ENCODE results near the gene RASGEF1B. TPM values are rescaled to one million over a fixed set of nuclear protein-coding genes. Genes with fewer than 3 reads are reported as not detected.

RASGEF1B gene
- polyA plus RNA-seq, 6 donors from 2014 or later: 43.9 to 75.9 (median 50.0) TPM

DNA sequence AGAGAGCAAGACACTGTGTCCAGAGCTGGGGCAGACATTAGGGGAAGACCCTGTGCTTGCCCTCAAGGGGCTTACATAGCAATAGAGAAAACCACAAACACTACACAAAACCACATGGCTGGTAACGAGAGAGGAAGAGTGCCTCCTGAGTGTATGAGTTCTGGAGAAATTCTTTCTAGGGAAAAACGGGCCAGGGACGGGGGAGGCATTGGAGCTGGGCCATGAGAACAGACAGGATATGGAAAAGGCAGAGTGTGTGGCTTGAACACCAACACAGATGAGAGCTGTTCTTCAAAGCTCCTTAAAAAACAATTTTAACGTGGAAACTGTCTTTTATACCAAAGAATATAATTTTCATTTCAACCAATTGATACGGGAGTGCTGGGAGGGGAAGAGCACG lies 42.7 kb downstream of the RASGEF1B start:
- H3K36me3 Mint-ChIP-seq: peaks cover 37 to 57% of the 10 kb centered on the region in 2 donors
- no peak overlapping the region for H3K4me3 Mint-ChIP-seq
- H3K9me3 Mint-ChIP-seq: peaks cover 0 to 4% (median 0%) of the 10 kb centered on the region in 7 donors
- ATAC-seq (ENCODE audit: low read depth in 2 of 2) (no peak), DNase-seq (no peak)
- no peaks in the 10 kb centered on the region for H3K27me3 Mint-ChIP-seq
- H3K27ac Mint-ChIP-seq: peak overlapping the region in 4 of 6 donors; percentile 44 to 81 (median 67)
- H3K4me1 Mint-ChIP-seq: peaks cover 0 to 5% (median 0%) of the 10 kb centered on the region in 3 donors

DNA sequence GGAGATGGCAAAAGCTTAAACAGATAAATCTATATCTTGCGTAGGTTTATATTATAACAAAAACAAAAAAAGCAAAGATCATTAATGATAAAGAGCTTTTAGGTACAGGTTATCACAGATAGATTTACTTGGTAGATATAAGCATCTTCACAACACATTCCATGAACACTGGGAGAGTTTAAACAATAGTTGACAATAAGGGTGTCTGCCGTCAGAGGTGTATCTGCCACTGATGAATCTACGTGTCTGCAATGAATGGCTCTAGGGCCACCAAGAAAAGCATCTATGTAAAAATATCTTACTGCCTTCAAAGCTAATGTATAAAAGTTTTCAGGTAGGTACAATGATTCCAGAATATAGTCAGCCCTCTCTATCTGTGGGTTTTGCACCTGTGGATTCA lies 43.7 kb downstream of the RASGEF1B start:
- Mint-ChIP-seq H3K9me3 (peaks cover 0 to 4% (median 0%) of the 10 kb centered on the region in 7 donors), H3K4me3 (no peak overlapping the region), H3K27ac (peak overlapping the region in 1 of 6 donors; percentile 6), H3K27me3 (no peaks in the 10 kb centered on the region), H3K36me3 (peaks cover 37 to 49% of the 10 kb centered on the region in 2 donors), H3K4me1 (peaks cover 0 to 5% (median 3%) of the 10 kb centered on the region in 3 donors)
- DNase-seq (no peak), ATAC-seq (ENCODE audit: low read depth in 2 of 2) (no peak)

DNA sequence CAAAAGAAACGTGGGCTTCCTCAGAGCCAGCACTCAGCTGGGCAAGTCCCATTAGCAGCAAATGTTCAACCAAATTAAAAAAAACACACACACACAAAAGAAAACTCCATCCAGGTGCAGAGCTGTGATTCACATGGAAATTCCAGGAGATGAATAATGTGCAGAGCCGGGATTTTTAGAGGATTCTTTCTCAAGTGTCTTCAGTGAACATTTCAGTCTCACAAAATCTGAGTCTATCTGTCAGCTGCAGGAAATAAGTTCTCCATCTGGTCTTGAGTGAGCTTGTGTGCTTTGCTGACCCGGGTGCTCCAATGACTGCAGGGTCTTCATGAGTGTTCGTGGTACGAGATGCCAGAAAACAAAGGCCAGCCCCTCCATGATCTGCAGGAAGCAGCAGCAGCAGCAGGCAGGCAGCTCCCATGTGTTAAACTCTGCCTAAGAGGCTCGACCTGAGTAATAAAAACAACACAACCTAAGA lies 44.3 kb downstream of the RASGEF1B start:
- peak overlapping the region in 1 of 8 donors; percentile 13 for H3K4me3 Mint-ChIP-seq
- peaks cover 0 to 4% (median 0%) of the 10 kb centered on the region in 7 donors for H3K9me3 Mint-ChIP-seq
- ATAC-seq (ENCODE audit: low read depth in 2 of 2): no peak
- H3K27me3 Mint-ChIP-seq: no peaks in the 10 kb centered on the region
- peaks cover 35 to 47% of the 10 kb centered on the region in 2 donors for H3K36me3 Mint-ChIP-seq
- DNase-seq: no peak
- H3K4me1 Mint-ChIP-seq: peaks cover 0 to 5% (median 3%) of the 10 kb centered on the region in 3 donors
- H3K27ac Mint-ChIP-seq: peak overlapping the region in 2 of 6 donors; percentile 22 to 52

DNA sequence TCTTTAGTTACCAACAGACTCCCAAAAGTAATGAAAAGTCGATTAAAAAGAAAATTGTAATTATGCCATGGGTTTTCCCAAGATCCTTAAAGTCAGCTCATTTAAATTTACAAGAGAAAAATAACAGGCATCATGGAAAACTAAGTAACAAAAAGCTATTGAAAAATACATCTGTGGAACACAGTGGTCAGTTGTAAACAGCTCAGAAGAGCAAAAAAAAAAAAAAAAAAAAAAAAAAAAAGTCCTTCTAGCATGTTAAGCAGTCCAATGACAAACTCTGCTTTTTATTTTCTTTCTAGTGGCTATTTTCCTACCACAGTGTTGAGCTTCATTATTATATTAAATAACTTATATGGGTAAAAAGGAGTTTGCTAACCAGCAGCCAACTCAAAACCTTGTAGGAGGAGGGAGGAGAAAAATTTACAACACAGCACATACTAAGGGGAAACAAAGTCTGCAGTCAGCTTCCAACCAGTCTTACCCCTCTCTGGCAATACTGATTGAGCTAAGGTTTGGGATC lies 44.9 kb downstream of the RASGEF1B start:
- DNase-seq (no peak), ATAC-seq (ENCODE audit: low read depth in 2 of 2) (no peak)
- no peaks in the 10 kb centered on the region for H3K27me3 Mint-ChIP-seq
- peak overlapping the region in 1 of 8 donors; percentile 10 for H3K4me3 Mint-ChIP-seq
- H3K36me3 Mint-ChIP-seq: peaks cover 29 to 41% of the 10 kb centered on the region in 2 donors
- peaks cover 4 to 8% (median 7%) of the 10 kb centered on the region in 3 donors for H3K4me1 Mint-ChIP-seq
- H3K9me3 Mint-ChIP-seq: peaks cover 0 to 4% (median 0%) of the 10 kb centered on the region in 7 donors
- no peak overlapping the region for H3K27ac Mint-ChIP-seq

DNA sequence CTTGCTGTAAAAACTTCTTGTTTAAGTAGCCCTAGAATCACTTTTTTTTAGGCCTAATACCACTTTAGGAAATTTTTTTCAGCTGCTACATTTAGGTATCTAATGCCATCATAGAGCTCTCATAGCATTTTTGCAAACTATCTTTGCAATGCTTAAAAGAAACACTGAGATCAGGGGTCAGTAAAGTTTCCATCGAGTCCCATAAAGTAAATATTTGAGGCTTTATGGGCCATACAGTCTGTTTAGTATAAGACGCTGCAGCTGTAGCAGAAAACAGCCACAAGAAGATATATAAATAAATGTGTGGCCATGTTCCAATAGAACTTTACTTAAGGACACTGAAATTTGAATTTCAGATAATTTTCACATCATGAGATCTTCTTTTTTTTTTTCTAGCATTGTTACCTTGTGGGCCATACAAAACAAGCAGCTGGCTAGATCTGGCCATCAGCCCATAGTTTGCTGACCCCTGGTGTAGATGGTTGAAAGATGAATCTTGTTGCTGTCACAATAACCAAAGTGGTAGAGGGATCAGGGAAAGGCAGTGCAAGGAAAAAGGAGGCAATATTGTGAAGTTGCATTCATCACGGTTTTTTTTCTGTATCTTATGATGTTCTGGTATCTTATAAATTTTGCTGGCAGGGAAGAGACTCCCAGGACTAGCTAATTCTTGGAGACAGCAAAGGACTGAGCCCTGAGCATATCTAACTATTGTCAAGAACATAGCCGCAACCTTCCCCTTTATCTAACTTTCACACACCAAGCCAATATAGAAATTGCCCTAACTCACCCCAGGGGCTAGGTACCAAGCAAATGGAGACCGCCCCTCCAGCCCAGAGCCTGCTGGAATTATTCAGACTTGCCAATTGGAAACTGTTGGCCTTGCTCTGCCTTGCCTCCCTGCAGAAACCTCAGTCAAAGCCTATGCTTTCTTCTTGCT lies 46.6 kb downstream of the RASGEF1B start:
- H3K9me3 Mint-ChIP-seq: peaks cover 0 to 4% (median 0%) of the 10 kb centered on the region in 7 donors
- peaks cover 28 to 37% of the 10 kb centered on the region in 2 donors for H3K36me3 Mint-ChIP-seq
- H3K27ac Mint-ChIP-seq: peak overlapping the region in 3 of 6 donors; percentile 30 to 57 (median 48)
- H3K27me3 Mint-ChIP-seq: no peaks in the 10 kb centered on the region
- DNase-seq (no peak), ATAC-seq (ENCODE audit: low read depth in 2 of 2) (no peak)
- H3K4me1 Mint-ChIP-seq: peaks cover 14 to 20% (median 15%) of the 10 kb centered on the region in 3 donors
- no peak overlapping the region for H3K4me3 Mint-ChIP-seq

DNA sequence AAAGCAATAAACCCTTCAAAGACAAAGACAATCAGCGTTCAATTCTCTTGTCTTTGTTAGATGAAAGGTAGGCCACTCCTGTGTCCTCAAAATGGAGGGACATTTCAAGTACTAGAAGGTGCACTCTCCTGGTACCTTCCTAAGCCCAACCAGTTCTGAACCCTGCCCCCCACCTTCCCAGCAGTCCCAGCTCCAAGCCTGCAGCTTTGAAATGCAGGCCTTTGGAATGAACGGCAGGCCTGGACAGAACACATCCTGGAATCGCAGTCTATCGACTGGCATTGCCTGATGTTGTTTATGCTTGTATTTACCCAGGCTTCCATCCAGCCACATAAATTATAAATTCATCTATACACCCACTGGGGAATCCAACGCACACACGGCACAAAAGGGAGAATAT lies 47.4 kb downstream of the RASGEF1B start:
- H3K27ac Mint-ChIP-seq: peak overlapping the region in 2 of 6 donors; percentile 30 to 76
- H3K9me3 Mint-ChIP-seq: peaks cover 0 to 4% (median 0%) of the 10 kb centered on the region in 7 donors
- ATAC-seq (ENCODE audit: low read depth in 2 of 2) (no peak), DNase-seq (no peak)
- H3K27me3 Mint-ChIP-seq: no peaks in the 10 kb centered on the region
- peaks cover 14 to 20% (median 15%) of the 10 kb centered on the region in 3 donors for H3K4me1 Mint-ChIP-seq
- no peak overlapping the region for H3K4me3 Mint-ChIP-seq
- H3K36me3 Mint-ChIP-seq: peaks cover 22 to 33% of the 10 kb centered on the region in 2 donors

DNA sequence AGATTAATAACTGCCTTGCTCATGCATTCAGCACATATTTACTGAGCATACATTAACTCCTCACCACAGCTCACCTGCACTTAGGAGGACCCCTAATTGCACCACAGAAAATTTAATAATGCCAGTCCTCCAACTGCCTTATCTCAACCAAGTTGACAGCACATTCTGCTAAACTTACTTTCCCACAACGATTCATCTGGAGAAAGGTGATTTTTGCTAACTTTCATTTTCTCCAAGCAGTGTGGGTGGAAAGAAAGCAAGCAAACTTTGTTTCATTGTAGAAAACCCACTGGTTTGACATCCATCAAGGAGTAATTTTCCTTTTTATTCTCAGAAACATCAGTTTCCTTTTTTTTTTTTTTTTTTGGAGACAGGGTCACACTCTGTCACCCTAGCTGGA lies 49.1 kb downstream of the RASGEF1B start:
- Mint-ChIP-seq H3K36me3 (peaks cover 14 to 19% of the 10 kb centered on the region in 2 donors), H3K4me1 (peaks cover 18 to 23% (median 20%) of the 10 kb centered on the region in 3 donors), H3K27me3 (no peaks in the 10 kb centered on the region), H3K27ac (peak overlapping the region in 3 of 6 donors; percentile 27 to 81 (median 65)), H3K9me3 (no peaks in the 10 kb centered on the region), H3K4me3 (no peak overlapping the region)
- no peak for DNase-seq
- ATAC-seq (ENCODE audit: low read depth in 2 of 2): no peak

DNA sequence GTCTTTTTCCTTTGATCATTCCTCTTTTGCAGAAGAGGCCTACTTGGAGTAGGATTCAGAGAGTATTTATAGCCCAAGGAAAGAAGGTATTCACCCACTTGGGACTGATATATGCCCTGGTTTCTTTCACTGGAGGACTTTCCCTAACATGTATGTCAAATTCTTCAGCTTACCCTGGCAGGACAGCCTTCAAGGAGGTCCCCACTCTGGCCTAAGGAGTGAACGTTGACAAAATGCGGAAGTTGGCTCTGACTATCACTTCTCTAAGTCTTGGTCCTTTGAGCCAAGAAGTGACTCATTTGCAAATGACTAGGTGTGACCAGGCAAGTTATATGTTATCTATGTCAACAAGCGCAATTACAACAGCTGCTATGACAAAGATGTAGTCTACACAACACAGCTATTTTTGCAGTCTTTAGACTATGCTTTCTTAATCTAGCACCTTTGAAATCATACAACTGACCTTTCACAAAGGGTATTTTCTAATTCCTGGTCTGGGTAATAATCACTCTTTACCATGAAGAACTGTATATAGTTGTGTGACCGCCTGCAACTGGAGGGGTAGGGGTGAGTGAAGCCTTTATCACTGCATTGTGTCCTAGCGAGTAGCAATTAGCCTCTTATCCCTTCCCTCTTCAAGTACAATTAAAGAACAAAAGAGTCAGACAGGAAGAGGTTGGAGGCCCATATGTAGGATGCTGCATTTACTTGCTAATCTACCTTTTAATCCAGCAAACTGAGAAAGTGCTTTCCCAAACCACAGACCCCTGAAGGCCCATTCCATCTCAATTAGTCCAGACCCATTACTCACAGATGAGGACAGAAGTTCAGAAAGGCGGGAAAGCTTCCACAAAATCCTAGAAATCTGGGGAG lies 50.1 kb downstream of the RASGEF1B start:
- Mint-ChIP-seq H3K9me3 (no peaks in the 10 kb centered on the region), H3K27ac (peak overlapping the region; percentile 21 to 91 (median 74)), H3K36me3 (peaks cover 13 to 16% of the 10 kb centered on the region in 2 donors), H3K27me3 (no peaks in the 10 kb centered on the region), H3K4me1 (peaks cover 18 to 24% (median 20%) of the 10 kb centered on the region in 3 donors), H3K4me3 (peak overlapping the region in 5 of 8 donors; percentile 2 to 59 (median 4))
- DNase-seq: peak; percentile 47
- peak; percentile 99 for ATAC-seq (ENCODE audit: low read depth in 2 of 2)

DNA sequence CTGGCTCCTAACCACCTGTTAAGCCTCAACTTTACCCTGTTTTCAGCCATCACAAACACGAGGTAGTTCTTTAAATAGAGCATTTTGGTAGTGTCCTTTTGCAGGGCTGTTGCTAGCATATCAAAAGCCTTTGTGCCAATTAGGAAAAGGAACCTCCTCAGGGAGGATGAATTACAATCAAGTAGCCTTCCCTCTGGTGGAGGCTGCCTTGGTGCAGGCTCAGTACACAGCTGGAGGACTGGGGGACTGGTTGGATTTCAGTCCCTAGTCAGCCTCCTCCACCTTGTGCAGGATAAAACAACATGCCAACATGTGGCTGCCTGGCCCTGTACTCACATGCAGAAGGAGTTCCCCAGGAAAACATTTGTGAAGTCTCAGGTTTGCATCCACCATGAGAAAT lies 53.1 kb downstream of the RASGEF1B start:
- Mint-ChIP-seq H3K9me3 (no peaks in the 10 kb centered on the region), H3K27me3 (no peaks in the 10 kb centered on the region), H3K27ac (peak overlapping the region in 1 of 6 donors; percentile 3), H3K4me3 (no peak overlapping the region), H3K4me1 (peaks cover 18 to 24% (median 20%) of the 10 kb centered on the region in 3 donors), H3K36me3 (no peaks in the 10 kb centered on the region)
- DNase-seq (no peak), ATAC-seq (ENCODE audit: low read depth in 2 of 2) (no peak)

DNA sequence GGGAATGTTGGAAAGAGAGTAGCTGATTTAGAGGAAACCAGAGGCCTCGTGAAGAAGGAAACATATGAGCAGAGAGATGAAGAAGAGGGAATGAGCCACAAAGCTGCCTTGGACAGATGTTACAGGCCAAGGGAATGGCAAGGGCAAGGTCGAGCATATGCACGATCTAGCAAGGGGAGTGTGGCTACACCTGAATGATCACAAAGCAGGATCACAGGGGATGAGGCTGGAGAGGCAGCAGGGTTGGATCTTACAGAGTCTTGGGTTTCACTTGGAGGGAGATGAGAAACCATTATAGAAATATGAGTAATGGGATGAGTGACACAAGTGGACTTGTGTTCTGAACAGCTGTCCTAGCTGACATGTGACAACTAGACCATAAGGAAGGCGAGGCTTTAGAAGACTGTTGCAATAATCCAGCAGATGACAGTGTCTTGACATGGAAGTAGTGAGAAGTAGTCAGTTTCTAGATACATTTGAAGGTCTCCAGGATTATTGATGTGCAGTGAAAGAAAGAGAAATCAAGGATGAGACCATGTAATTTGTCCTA lies 58.7 kb downstream of the RASGEF1B start:
- no peaks in the 10 kb centered on the region for H3K9me3 Mint-ChIP-seq
- H3K4me3 Mint-ChIP-seq: no peak overlapping the region
- peaks cover 0 to 9% of the 10 kb centered on the region in 2 donors for H3K36me3 Mint-ChIP-seq
- H3K27ac Mint-ChIP-seq: no peak overlapping the region
- ATAC-seq (ENCODE audit: low read depth in 2 of 2) (no peak), DNase-seq (no peak)
- H3K4me1 Mint-ChIP-seq: peaks cover 0 to 5% (median 4%) of the 10 kb centered on the region in 3 donors
- H3K27me3 Mint-ChIP-seq: no peaks in the 10 kb centered on the region

DNA sequence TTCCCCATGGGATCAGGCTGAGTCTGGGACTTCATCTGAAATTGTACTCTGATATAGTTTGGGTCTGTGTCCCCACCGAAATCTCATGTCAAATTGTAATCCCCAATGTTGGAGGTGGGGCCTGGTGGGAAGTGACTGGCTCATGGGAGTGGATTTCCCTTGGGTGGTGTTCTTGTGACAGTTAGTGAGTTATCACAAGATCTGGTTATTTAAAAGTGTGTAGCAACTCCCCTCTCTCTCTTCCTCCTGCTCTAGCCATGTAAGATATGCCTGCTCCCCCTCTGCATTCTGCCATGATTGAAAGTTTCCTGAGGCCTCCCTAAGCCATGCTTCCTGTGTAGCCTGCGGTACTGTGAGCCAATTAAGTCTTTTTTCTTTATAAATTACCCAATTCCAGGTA lies 61.0 kb downstream of the RASGEF1B start:
- ATAC-seq (ENCODE audit: low read depth in 2 of 2) (no peak), DNase-seq (no peak)
- Mint-ChIP-seq H3K36me3 (peaks cover 0 to 9% of the 10 kb centered on the region in 2 donors), H3K4me3 (no peak overlapping the region), H3K27ac (no peak overlapping the region), H3K4me1 (no peaks in the 10 kb centered on the region), H3K27me3 (no peaks in the 10 kb centered on the region), H3K9me3 (no peaks in the 10 kb centered on the region)

DNA sequence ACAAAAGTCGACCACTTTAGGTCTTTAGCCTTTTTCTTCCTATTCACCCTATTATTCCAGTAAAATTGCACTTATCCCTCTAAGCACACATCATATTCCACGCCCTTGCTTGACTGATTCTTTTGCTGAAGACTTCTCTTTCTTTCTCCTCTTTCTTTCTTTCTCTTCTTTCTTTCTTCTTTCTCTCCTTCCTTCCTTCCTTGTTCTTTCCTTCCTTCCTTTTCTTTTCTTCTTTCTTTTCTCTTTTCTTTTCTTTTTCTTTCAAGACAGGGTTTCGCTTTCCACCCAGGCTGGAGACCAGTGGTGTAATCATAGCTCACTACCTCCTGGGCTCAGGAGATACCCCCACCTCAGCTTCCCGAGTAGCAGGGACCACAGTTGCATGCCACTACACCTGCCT lies 61.9 kb downstream of the RASGEF1B start:
- Mint-ChIP-seq H3K27ac (no peak overlapping the region), H3K36me3 (peaks cover 0 to 9% of the 10 kb centered on the region in 2 donors), H3K4me3 (no peak overlapping the region), H3K4me1 (peaks cover 0 to 2% (median 0%) of the 10 kb centered on the region in 3 donors), H3K27me3 (no peaks in the 10 kb centered on the region), H3K9me3 (no peaks in the 10 kb centered on the region)
- DNase-seq: no peak
- ATAC-seq (ENCODE audit: low read depth in 2 of 2): no peak
